GM12873 (cell line): ENCODE measurements around the gene HEXIM2.

Source experiments
- CTCF ChIP-seq: IDR thresholded peaks from 2 replicates; pipeline ENCODE4 v1.5.1; 2012; ENCODE audit warnings: low read depth, mild to moderate bottlenecking, moderate library complexity, low read length, control low read depth; ENCODE audit not compliant: insufficient read depth; ENCODE audit errors: missing control alignments

HEXIM2 gene

GRCh38 chr17:45116434-45117016 lies 45.1 kb upstream of the HEXIM2 start:
- TF ChIP-seq CTCF, result no peak

- no peak for TF ChIP-seq CTCF
These were observed 44.3 kb upstream of the HEXIM2 start for GRCh38 chr17:45117334-45117733.

- TF ChIP-seq CTCF, result no peak
These were observed 43.6 kb upstream of the HEXIM2 start for GRCh38 chr17:45117848-45118646.

GRCh38 chr17:45118691-45119090 lies 43.0 kb upstream of the HEXIM2 start:
- TF ChIP-seq CTCF, result no peak

- TF ChIP-seq CTCF, result no peak
These were observed 41.7 kb upstream of the HEXIM2 start for GRCh38 chr17:45119964-45120363.

GRCh38 chr17:45120558-45120957 lies 41.1 kb upstream of the HEXIM2 start:
- no peak for TF ChIP-seq CTCF

GRCh38 chr17:45121055-45121454 lies 40.6 kb upstream of the HEXIM2 start:
- no peak for TF ChIP-seq CTCF
